Astrocyte of the spinal cord (primary cell): ENCODE data around the gene ARHGAP42.

Source experiments
- DNase-seq: peaks from one replicate; pipeline ENCODE4 v3.0.0; 2011; ENCODE audit warnings: low read depth, low spot score
- H3K4me3 ChIP-seq: 2 replicates; pipeline ENCODE4 v1.5.1; 2011; ENCODE audit warnings: low read depth, mild to moderate bottlenecking, low read length, moderate library complexity
- in situ Hi-C: cut with HindIII; loops from 2 replicates; pipeline ENCODE4 v1.10.0; 2017; ENCODE audit warnings: low sequenced_read_pairs
- TF ChIP-seq, protein P1 (sequence below): IDR thresholded peaks from 2 replicates; pipeline ENCODE4 v1.5.1; 2012; ENCODE audit warnings: low read depth, mild to moderate bottlenecking, low read length, inconsistent platforms

Gene ARHGAP42

DNA sequence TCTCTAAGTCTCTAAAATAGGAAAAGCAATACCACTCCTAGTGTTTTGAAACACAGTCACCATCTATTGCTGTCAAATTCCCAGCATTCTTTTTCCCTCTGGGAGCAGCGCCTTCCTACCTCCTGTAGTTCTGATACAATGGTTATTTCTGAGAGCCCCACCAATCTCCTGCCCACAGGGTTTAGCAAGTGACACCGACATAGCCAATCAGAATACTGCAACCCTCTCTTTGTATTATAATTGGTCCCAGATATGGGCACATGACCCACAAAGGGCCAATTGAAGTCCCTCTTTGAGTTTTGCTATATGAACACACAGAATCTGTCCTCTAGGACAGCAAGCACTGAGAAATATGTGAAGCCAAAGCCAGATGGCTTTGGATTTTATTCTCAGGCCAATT, 16.9 kb upstream of the ARHGAP42 start:
- H3K4me3 ChIP-seq, result no peak overlapping the region
- in situ Hi-C loops, result no loop called here
- DNase-seq, result no peak
- TF ChIP-seq, protein P1, sequence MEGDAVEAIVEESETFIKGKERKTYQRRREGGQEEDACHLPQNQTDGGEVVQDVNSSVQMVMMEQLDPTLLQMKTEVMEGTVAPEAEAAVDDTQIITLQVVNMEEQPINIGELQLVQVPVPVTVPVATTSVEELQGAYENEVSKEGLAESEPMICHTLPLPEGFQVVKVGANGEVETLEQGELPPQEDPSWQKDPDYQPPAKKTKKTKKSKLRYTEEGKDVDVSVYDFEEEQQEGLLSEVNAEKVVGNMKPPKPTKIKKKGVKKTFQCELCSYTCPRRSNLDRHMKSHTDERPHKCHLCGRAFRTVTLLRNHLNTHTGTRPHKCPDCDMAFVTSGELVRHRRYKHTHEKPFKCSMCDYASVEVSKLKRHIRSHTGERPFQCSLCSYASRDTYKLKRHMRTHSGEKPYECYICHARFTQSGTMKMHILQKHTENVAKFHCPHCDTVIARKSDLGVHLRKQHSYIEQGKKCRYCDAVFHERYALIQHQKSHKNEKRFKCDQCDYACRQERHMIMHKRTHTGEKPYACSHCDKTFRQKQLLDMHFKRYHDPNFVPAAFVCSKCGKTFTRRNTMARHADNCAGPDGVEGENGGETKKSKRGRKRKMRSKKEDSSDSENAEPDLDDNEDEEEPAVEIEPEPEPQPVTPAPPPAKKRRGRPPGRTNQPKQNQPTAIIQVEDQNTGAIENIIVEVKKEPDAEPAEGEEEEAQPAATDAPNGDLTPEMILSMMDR, result no peak

- in situ Hi-C loops, result no loop called here
- TF ChIP-seq, protein P1, result no peak
- H3K4me3 ChIP-seq, result no peak overlapping the region
- no peak for DNase-seq
These were observed 15.6 kb upstream of the ARHGAP42 start for GRCh38 chr11:100671471-100671870.

GRCh38 chr11:100672498-100673033, 14.5 kb upstream of the ARHGAP42 start:
- TF ChIP-seq, protein P1, result no peak
- DNase-seq, result no peak
- in situ Hi-C loops, result no loop called here
- no peak overlapping the region for H3K4me3 ChIP-seq

GRCh38 chr11:100673063-100673462, 14.0 kb upstream of the ARHGAP42 start:
- in situ Hi-C loops, result no loop called here
- no peak for DNase-seq
- TF ChIP-seq, protein P1, result no peak
- H3K4me3 ChIP-seq, result no peak overlapping the region

GRCh38 chr11:100674212-100674611, 12.9 kb upstream of the ARHGAP42 start:
- DNase-seq, result no peak
- TF ChIP-seq, protein P1, result no peak
- in situ Hi-C loops, result no loop called here

DNA sequence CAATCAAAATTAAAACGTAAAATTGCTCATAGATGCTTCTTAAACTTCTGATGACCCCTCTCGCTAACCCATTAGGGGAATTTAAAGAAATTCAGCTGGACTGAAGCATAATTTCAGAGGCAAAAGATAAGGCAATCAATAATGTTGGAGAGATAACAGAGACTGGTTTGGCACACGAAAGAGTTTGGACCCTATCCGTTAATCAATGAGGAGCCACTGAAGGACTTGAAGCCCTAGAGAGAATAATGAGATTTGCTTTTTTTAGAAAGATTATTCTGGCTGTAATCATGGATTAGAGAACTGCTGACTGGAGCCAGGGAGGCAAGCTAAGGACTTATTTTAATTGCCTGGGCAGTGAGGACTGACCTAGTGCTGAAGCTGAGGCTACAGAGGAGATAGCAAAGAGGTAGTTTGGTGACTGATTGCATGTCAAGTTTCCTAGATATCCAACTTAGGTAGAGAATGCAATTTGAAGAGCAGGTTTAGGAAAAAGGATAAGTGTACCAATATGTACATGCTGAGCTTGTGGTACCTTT, 11.9 kb upstream of the ARHGAP42 start:
- in situ Hi-C loops, result no loop called here

More at GRCh38 chr11:100674212-100674611, 12.9 kb upstream of the ARHGAP42 start:
- no peak overlapping the region for H3K4me3 ChIP-seq

More for the DNA sequence above, 11.9 kb upstream of the ARHGAP42 start:
- TF ChIP-seq, protein P1, result no peak
- no peak for DNase-seq
- H3K4me3 ChIP-seq, result no peak overlapping the region
